K562 (cell line): ENCODE data around the gene TPX2. TPM values are rescaled to one million over a fixed set of nuclear protein-coding genes. Genes with fewer than 3 reads are reported as not detected.

Experiments used
- CXXC5 ChIP-seq: fragments of 250-450 bp; sonication (Bioruptor Pico); IDR thresholded peaks from 2 replicates; pipeline ENCODE4 v1.8.0; 2022; ENCODE audit warnings: inconsistent platforms, mild to moderate bottlenecking, moderate library complexity
- HDAC8 ChIP-seq: fragments of 450-650 bp; IDR thresholded peaks from 2 replicates; pipeline ENCODE4 v1.6.1; 2016; ENCODE audit warnings: mild to moderate bottlenecking, missing genetic modification characterization, moderate library complexity, missing compliant biosample characterization
- MBD2 ChIP-seq: sonication (generic); IDR thresholded peaks from 2 replicates; pipeline ENCODE4 v1.6.1; 2016; ENCODE audit warnings: low read depth, borderline replicate concordance
- MCM2 ChIP-seq: fragments of 450-650 bp; IDR thresholded peaks from 2 replicates; pipeline ENCODE4 v1.6.1; 2017; ENCODE audit warnings: low read depth, mild to moderate bottlenecking
- NBN ChIP-seq: fragments of 450-650 bp; IDR thresholded peaks from 2 replicates; pipeline ENCODE4 v1.6.1; 2016; ENCODE audit warnings: low read depth, mild to moderate bottlenecking
- NFIX ChIP-seq: fragments of 250-450 bp; sonication (Bioruptor Pico); IDR thresholded peaks from 2 replicates; pipeline ENCODE4 v1.4.0; 2020; ENCODE audit warnings: low read depth, mild to moderate bottlenecking, moderate library complexity
- PHB2 ChIP-seq: fragments of 450-650 bp; IDR thresholded peaks from 2 replicates; pipeline ENCODE4 v1.6.1; 2017; ENCODE audit warnings: low read depth
- SREBF2 ChIP-seq: sonication (generic); formaldehyde crosslinking; IDR thresholded peaks from 2 replicates; pipeline ENCODE4 v1.4.0; 2020; ENCODE audit warnings: mild to moderate bottlenecking, missing genetic modification reagents
- XRCC5 ChIP-seq: fragments of 200-400 bp; formaldehyde crosslinking; IDR thresholded peaks from 2 replicates; pipeline ENCODE4 v1.6.1; 2017; ENCODE audit warnings: low read depth, mild to moderate bottlenecking, low read length
- ZNF561 ChIP-seq: fragments of 450-650 bp; formaldehyde crosslinking; conservative IDR thresholded peaks from 2 replicates; pipeline ENCODE4 v1.4.0; 2020; ENCODE audit warnings: mild to moderate bottlenecking, moderate library complexity
- ZNF589 ChIP-seq: fragments of 200-800 bp; sonication (Bioruptor generic); IDR thresholded peaks from 2 replicates; pipeline ENCODE4 v1.6.1; 2016; ENCODE audit warnings: low read depth, missing genetic modification characterization, missing compliant biosample characterization
- polyA plus RNA-seq, 8 experiments: library from polyadenylated mRNA; depleted of rRNA in 4 of 8; stranded (reverse) in 5 of 8; unstranded in 3 of 8; fragments of >200 nt; fragmentation: Nextera tagmentation in 2 of 8; fragmentation: Illumina TruSeq in 1 of 8; extraction: Ambion mirVana in 2 of 8; extraction: Trizol in 1 of 8; gene quantifications; 2 replicates each; pipeline versions ENCODE4 v1.2.1 to v1.2.3, GENCODE V29; 2011 to 2014; ENCODE audit warnings: inconsistent platforms in 1 of 8, missing spikeins in 1 of 8
- total RNA-seq, 7 experiments: library from RNA; depleted of rRNA in 6 of 7; stranded (reverse); fragments of >200 nt in 6 of 7; fragmentation: Illumina TruSeq in 2 of 7; extraction: Trizol in 2 of 7; gene quantifications; 2 replicates each; pipeline versions ENCODE4 v1.2.1 to v1.2.3, GENCODE V29; 2011 to 2021; ENCODE audit warnings: low replicate concordance in 1 of 7
- TF ChIP-seq, protein P1 (sequence below): fragments of 250-450 bp; sonication (Bioruptor Pico); IDR thresholded peaks from 2 replicates; pipeline ENCODE4 v1.4.0; 2020; ENCODE audit warnings: mild to moderate bottlenecking
- TF ChIP-seq, protein P2 (sequence below), 2 experiments: fragments of 450-650 bp in 1 of 2; sonication (generic) in 1 of 2; formaldehyde crosslinking; conservative IDR thresholded peaks; 2 replicates each; pipeline versions ENCODE4 v1.4.0 to v1.8.1; 2020 to 2022; ENCODE audit warnings: mild to moderate bottlenecking in 1 of 2, missing genetic modification reagents in 1 of 2
- TF ChIP-seq, protein P3 (sequence below), 2 experiments: IDR thresholded peaks; 2 replicates each; pipeline ENCODE4 v1.6.1; 2011; ENCODE audit warnings: borderline replicate concordance in 1 of 2, control low read depth in 1 of 2, low read depth in 1 of 2, low read length in 1 of 2, mild to moderate bottlenecking in 1 of 2, mixed read lengths in 1 of 2, moderate library complexity in 1 of 2; ENCODE audit not compliant: insufficient read depth in 1 of 2, insufficient read length in 1 of 2, poor library complexity in 1 of 2, severe bottlenecking in 1 of 2; ENCODE audit errors: extremely low read depth in 1 of 2
- TF ChIP-seq, protein P4 (sequence below): sonication (generic); formaldehyde crosslinking; IDR thresholded peaks from 2 replicates; pipeline ENCODE4 v1.8.0; 2022; ENCODE audit warnings: missing genetic modification reagents, mild to moderate bottlenecking, moderate library complexity, borderline replicate concordance
- TF ChIP-seq, protein P5 (sequence below): fragments of 250-450 bp; sonication (Bioruptor Pico); IDR thresholded peaks from 2 replicates; pipeline ENCODE4 v1.8.0; 2021; ENCODE audit warnings: moderate library complexity, mild to moderate bottlenecking, inconsistent platforms

Gene TPX2
- total and polyA plus RNA-seq, 9 of the 15 experiments (the other 6 are each of a cell fraction or from before 2014, with no cell fraction given): 48.0 to 241 (median 133) TPM

DNA sequence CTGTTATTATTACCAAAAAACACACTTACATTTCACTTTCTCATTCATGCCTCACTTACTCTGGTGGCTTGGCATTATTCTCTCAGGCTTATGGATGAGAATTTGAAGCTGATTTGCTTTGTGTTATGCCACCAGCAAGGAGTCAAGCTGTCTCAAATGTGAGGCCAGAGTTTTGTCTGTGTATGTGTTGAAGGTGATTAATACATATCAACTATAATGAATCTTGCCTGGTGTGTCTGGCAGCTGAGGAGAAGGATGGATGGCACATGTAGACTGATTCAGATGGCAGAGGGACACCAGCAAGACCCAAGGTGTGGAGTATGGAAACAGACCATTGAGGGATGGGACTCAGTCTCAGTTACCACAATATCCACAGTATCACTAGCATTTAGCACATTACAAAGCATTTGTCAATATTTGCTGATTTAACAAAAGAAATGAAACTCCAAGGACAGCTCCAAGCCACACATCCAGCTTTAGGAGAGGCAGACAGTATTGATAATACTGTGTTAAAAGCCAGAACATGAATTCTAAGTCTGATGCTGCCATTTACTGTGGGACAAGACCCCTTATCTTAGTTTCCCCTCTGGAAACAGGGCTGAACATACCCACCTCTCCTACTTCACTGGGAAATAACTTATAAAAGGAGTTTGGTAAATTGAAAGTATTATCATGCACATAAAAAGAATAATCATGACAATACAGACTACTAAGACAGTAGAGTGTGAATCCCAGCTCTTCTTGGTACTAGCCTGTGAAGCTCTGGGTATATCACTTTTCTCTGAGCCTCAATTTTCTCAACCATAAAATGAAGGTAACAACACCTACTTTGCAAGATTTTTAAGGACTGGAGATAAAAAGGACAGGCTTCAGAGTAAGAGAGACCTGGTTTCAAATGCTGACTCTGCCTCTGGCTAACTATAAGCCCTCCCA lies 27.6 kb upstream of the TPX2 start (continued):
- TF ChIP-seq, protein P1, sequence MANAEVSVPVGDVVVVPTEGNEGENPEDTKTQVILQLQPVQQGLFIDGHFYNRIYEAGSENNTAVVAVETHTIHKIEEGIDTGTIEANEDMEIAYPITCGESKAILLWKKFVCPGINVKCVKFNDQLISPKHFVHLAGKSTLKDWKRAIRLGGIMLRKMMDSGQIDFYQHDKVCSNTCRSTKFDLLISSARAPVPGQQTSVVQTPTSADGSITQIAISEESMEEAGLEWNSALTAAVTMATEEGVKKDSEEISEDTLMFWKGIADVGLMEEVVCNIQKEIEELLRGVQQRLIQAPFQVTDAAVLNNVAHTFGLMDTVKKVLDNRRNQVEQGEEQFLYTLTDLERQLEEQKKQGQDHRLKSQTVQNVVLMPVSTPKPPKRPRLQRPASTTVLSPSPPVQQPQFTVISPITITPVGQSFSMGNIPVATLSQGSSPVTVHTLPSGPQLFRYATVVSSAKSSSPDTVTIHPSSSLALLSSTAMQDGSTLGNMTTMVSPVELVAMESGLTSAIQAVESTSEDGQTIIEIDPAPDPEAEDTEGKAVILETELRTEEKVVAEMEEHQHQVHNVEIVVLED (CRISPR knock-in tag): no peak
- TF ChIP-seq XRCC5 (no peak), MBD2 (no peak), NFIX (CRISPR knock-in tag) (no peak), ZNF589 (CRISPR knock-in tag) (no peak), ZNF561 (CRISPR knock-in tag) (0 out of 2 replicates have a peak, but pooled peaks have one; percentile 6), CXXC5 (no peak), PHB2 (no peak), NBN (no peak), HDAC8 (tag) (no peak), MCM2 (no peak), SREBF2 (no peak)
- TF ChIP-seq, protein P2, sequence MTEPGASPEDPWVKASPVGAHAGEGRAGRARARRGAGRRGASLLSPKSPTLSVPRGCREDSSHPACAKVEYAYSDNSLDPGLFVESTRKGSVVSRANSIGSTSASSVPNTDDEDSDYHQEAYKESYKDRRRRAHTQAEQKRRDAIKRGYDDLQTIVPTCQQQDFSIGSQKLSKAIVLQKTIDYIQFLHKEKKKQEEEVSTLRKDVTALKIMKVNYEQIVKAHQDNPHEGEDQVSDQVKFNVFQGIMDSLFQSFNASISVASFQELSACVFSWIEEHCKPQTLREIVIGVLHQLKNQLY (CRISPR knock-in tag; conservative IDR thresholded peaks at IDR 0.05): no peak
- TF ChIP-seq, protein P3, sequence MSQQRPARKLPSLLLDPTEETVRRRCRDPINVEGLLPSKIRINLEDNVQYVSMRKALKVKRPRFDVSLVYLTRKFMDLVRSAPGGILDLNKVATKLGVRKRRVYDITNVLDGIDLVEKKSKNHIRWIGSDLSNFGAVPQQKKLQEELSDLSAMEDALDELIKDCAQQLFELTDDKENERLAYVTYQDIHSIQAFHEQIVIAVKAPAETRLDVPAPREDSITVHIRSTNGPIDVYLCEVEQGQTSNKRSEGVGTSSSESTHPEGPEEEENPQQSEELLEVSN (IDR thresholded peaks at IDR 0.05; ENCODE audit: borderline replicate concordance in 1 of 2, extremely low read depth in 1 of 2, insufficient read depth in 1 of 2, insufficient read length in 1 of 2, low read depth in 1 of 2, low read length in 1 of 2, poor library complexity in 1 of 2, severe bottlenecking in 1 of 2): no peak
- TF ChIP-seq, protein P4, sequence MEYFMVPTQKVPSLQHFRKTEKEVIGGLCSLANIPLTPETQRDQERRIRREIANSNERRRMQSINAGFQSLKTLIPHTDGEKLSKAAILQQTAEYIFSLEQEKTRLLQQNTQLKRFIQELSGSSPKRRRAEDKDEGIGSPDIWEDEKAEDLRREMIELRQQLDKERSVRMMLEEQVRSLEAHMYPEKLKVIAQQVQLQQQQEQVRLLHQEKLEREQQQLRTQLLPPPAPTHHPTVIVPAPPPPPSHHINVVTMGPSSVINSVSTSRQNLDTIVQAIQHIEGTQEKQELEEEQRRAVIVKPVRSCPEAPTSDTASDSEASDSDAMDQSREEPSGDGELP (CRISPR knock-in tag): no peak
- TF ChIP-seq, protein P5, sequence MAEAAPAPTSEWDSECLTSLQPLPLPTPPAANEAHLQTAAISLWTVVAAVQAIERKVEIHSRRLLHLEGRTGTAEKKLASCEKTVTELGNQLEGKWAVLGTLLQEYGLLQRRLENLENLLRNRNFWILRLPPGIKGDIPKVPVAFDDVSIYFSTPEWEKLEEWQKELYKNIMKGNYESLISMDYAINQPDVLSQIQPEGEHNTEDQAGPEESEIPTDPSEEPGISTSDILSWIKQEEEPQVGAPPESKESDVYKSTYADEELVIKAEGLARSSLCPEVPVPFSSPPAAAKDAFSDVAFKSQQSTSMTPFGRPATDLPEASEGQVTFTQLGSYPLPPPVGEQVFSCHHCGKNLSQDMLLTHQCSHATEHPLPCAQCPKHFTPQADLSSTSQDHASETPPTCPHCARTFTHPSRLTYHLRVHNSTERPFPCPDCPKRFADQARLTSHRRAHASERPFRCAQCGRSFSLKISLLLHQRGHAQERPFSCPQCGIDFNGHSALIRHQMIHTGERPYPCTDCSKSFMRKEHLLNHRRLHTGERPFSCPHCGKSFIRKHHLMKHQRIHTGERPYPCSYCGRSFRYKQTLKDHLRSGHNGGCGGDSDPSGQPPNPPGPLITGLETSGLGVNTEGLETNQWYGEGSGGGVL: no peak
